ENCODE data around the gene SLC25A47.

SLC25A47 gene

GRCh38 chr14:100348784-100349685, 25.9 kb downstream of the SLC25A47 start:
- DNase-seq, result no peak

- no peak for DNase-seq
These were observed 27.3 kb downstream of the SLC25A47 start for GRCh38 chr14:100350276-100350926.

GRCh38 chr14:100350986-100351385, 27.8 kb downstream of the SLC25A47 start:
- peak; percentile 45 to 63 (median 55) for DNase-seq

GRCh38 chr14:100358396-100358795, 35.3 kb downstream of the SLC25A47 start:
- DNase-seq, result peak in 1 of 3 donors; percentile 18

GRCh38 chr14:100359111-100359510, 36.0 kb downstream of the SLC25A47 start:
- peak in 1 of 3 donors; percentile 23 for DNase-seq

- peak in 1 of 3 donors; percentile 31 for DNase-seq
These were observed 36.7 kb downstream of the SLC25A47 start for GRCh38 chr14:100359881-100360280.

- DNase-seq, result peak in 1 of 3 donors; percentile 33
These were observed 38.5 kb downstream of the SLC25A47 start for GRCh38 chr14:100361626-100362025.

- DNase-seq, result peak in 1 of 3 donors; percentile 25
These were observed 39.3 kb downstream of the SLC25A47 start for GRCh38 chr14:100362311-100362927.

- peak in 2 of 3 donors; percentile 1 to 23 for DNase-seq
These were observed 39.9 kb downstream of the SLC25A47 start for GRCh38 chr14:100363053-100363452.

- DNase-seq, result peak in 1 of 3 donors; percentile 35
These were observed 41.3 kb downstream of the SLC25A47 start for GRCh38 chr14:100364403-100364802.

GRCh38 chr14:100365741-100366140, 42.6 kb downstream of the SLC25A47 start:
- peak in 2 of 3 donors; percentile 5 to 37 for DNase-seq

GRCh38 chr14:100369019-100369418, 45.9 kb downstream of the SLC25A47 start:
- peak in 1 of 3 donors; percentile 38 for DNase-seq

GRCh38 chr14:100370003-100370402, 46.9 kb downstream of the SLC25A47 start:
- DNase-seq, result peak in 1 of 3 donors; percentile 49

GRCh38 chr14:100371773-100372172, 48.6 kb downstream of the SLC25A47 start:
- DNase-seq, result peak in 1 of 3 donors; percentile 42

GRCh38 chr14:100372357-100373048, 49.4 kb downstream of the SLC25A47 start:
- DNase-seq, result peak in 1 of 3 donors; percentile 42

- peak in 1 of 3 donors; percentile 48 for DNase-seq
These were observed 51.1 kb downstream of the SLC25A47 start for GRCh38 chr14:100374270-100374669.

- peak in 1 of 3 donors; percentile 55 for DNase-seq
These were observed 51.7 kb downstream of the SLC25A47 start for GRCh38 chr14:100374876-100375265.

- peak; percentile 97 to 99 (median 99) for DNase-seq
These were observed 52.3 kb downstream of the SLC25A47 start for GRCh38 chr14:100375266-100375962.

GRCh38 chr14:100375963-100376735, 53.0 kb downstream of the SLC25A47 start, which contains the start of gene WDR25:
TSS of gene WDR25 (plus strand) at chr14:100376485.
- DNase-seq, result peak; percentile 98 to 99 (median 99)

GRCh38 chr14:100376751-100377171, 53.6 kb downstream of the SLC25A47 start:
- DNase-seq, result no peak
